ENCODE measurements around the gene SERPINF2.
"Not testable (repeated sequence)": the region's sequence is repeated elsewhere in the genome, so short reads cannot be mapped to it uniquely, and the experiment has no call there.

The SERPINF2 gene

DNA sequence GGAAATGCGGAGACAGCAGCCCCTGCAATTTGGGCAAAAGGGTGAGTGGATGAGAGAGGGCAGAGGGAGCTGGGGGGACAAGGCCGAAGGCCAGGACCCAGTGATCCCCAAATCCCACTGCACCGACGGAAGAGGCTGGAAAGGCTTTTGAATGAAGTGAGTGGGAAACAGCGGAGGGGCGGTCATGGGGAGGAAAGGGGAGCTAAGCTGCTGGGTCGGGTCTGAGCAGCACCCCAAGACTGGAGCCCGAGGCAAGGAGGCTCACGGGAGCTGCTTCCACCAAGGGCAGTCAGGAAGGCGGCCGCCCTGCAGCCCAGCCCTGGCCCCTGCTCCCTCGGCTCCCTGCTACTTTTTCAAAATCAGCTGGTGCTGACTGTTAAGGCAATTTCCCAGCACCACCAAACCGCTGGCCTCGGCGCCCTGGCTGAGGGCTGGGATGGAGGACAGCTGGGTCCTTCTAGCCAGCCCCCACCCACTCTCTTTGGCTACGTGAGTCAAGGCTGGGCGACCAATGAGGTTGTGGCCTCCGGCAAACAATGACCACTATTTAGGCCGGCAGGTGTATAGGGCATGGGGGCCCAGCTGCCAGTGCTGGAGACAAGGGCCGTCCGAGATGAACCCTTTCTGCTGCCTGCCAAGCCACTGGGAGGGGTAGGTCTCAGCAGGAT, 19.7 kb downstream of the SERPINF2 start:
- no peak for DNase-seq (ENCODE audit: low read depth in 3 of 3, low spot score in 1 of 3)

GRCh38 chr17:1762901-1763898, 20.5 kb downstream of the SERPINF2 start:
- DNase-seq (ENCODE audit: low read depth in 3 of 3, low spot score in 1 of 3): no peak

DNA sequence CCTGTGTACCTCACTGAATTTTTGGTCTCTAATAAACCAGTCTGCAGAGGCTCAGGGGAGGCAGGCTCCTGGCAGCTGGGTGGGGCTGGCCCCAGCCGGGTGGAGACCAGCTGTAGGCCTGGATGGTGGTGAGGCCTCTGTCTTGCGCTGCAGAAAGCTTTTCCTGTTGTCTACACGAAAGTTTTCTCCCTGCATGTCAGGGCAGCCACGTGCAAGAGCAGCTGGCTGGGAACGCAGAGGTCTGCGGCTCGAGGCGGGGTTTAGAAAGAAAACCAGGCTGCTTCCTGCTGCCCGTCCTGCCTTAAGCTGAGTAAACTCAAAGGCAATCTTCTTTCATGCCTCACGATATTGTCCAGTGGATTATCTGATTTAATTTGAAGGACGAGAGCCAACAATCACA, 21.6 kb downstream of the SERPINF2 start:
- peak in 2 of 3 donors; percentile 22 to 42 for DNase-seq (ENCODE audit: low read depth in 3 of 3, low spot score in 1 of 3)

- not testable (repeated sequence) for DNase-seq (ENCODE audit: low read depth in 3 of 3, low spot score in 1 of 3)
Measured at GRCh38 chr17:1764705-1765104, 22.0 kb downstream of the SERPINF2 start.

GRCh38 chr17:1765576-1765975, 22.9 kb downstream of the SERPINF2 start:
- DNase-seq (ENCODE audit: low read depth in 3 of 3, low spot score in 1 of 3): no peak

GRCh38 chr17:1766382-1767135, 23.9 kb downstream of the SERPINF2 start:
- no peak for DNase-seq (ENCODE audit: low read depth in 3 of 3, low spot score in 1 of 3)

GRCh38 chr17:1767358-1767757, 24.7 kb downstream of the SERPINF2 start:
- DNase-seq (ENCODE audit: low read depth in 3 of 3, low spot score in 1 of 3): no peak

DNA sequence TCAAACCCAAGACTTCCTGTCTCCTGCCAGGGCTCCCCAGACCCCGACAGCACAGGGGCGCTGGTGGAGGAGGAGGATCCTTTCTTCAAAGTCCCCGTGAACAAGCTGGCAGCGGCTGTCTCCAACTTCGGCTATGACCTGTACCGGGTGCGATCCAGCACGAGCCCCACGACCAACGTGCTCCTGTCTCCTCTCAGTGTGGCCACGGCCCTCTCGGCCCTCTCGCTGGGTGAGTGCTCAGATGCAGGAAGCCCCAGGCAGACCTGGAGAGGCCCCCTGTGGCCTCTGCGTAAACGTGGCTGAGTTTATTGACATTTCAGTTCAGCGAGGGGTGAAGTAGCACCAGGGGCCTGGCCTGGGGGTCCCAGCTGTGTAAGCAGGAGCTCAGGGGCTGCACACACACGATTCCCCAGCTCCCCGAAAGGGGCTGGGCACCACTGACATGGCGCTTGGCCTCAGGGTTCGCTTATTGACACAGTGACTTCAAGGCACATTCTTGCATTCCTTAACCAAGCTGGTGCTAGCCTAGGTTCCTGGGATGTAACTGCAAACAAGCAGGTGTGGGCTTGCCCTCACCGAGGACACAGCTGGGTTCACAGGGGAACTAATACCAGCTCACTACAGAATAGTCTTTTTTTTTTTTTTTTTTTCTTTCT, 27.3 kb downstream of the SERPINF2 start:
- DNase-seq (ENCODE audit: low read depth in 3 of 3, low spot score in 1 of 3): no peak

- not testable (repeated sequence) for DNase-seq (ENCODE audit: low read depth in 3 of 3, low spot score in 1 of 3)
Measured at GRCh38 chr17:1773000-1773695, 30.5 kb downstream of the SERPINF2 start.

GRCh38 chr17:1773696-1774181, 31.1 kb downstream of the SERPINF2 start:
- no peak for DNase-seq (ENCODE audit: low read depth in 3 of 3, low spot score in 1 of 3)

- DNase-seq (ENCODE audit: low read depth in 3 of 3, low spot score in 1 of 3): no peak
Measured at GRCh38 chr17:1774390-1775176, 31.9 kb downstream of the SERPINF2 start.

- no peak for DNase-seq (ENCODE audit: low read depth in 3 of 3, low spot score in 1 of 3)
Measured at GRCh38 chr17:1776328-1776727, 33.7 kb downstream of the SERPINF2 start.

GRCh38 chr17:1776857-1777256, 34.2 kb downstream of the SERPINF2 start:
- no peak for DNase-seq (ENCODE audit: low read depth in 3 of 3, low spot score in 1 of 3)

DNA sequence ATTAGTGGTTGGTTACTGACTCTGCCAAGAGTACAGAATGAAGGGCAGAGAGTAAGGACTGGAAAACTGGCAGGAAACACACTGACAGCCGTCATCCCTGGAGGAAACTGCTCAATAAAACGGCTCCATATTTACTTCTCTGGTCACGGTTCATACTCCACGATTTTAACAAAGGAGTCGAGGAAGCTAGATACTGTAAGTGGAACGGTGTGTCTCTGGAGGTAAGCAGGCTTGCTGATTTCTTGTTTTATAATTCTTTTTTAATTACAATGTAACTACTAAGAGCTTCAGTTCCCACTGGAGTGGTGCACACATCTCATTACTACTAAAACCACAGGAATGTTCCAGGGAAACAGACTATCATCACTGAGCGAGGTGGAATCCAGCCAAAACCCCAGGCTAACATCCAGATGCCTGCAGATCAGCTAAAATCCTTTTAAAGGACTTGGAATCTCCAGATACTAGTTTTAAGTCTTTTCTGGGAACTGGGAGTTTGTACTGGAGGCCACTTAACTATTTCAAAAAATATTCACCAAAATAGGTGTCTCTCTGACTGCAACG, 37.0 kb downstream of the SERPINF2 start:
- no peak for DNase-seq (ENCODE audit: low read depth in 3 of 3, low spot score in 1 of 3)

- DNase-seq (ENCODE audit: low read depth in 3 of 3, low spot score in 1 of 3): no peak
Measured at GRCh38 chr17:1782171-1782567, 39.5 kb downstream of the SERPINF2 start.

- DNase-seq (ENCODE audit: low read depth in 3 of 3, low spot score in 1 of 3): no peak
Measured at GRCh38 chr17:1783271-1783670, 40.6 kb downstream of the SERPINF2 start.

- no peak for DNase-seq (ENCODE audit: low read depth in 3 of 3, low spot score in 1 of 3)
Measured at GRCh38 chr17:1783834-1784611, 41.4 kb downstream of the SERPINF2 start.

- no peak for DNase-seq (ENCODE audit: low read depth in 3 of 3, low spot score in 1 of 3)
Measured at GRCh38 chr17:1785930-1786329, 43.3 kb downstream of the SERPINF2 start.

All from stimulated activated CD4-positive, alpha-beta T cell treated with anti-CD3 and anti-CD28 coated beads, TNF-alpha, amount 100 ng/mL, for 1 hour (primary cell).